Stimulated activated CD8-positive, alpha-beta memory T cell treated with anti-CD3 and anti-CD28 coated beads, Interleukin-15, amount 100 ng/mL, for 24 hours (primary cell): Measurements from ENCODE around the gene EHMT1.
"Not testable (repeated sequence)": the region's sequence is repeated elsewhere in the genome, so short reads cannot be mapped to it uniquely, and the experiment has no call there.

ENCODE experiments used
- DNase-seq: peaks from one replicate; pipeline ENCODE4 v3.0.0-alpha.2; 2020; ENCODE audit warnings: low read depth

EHMT1 gene

GRCh38 chr9:137809726-137810450 is 191.1 kb downstream of the EHMT1 start:
- DNase-seq: not testable (repeated sequence)

- DNase-seq: no peak
These were observed 192.6 kb downstream of the EHMT1 start for GRCh38 chr9:137811283-137811870.

- DNase-seq: no peak
These were observed 193.7 kb downstream of the EHMT1 start for GRCh38 chr9:137812356-137813023.

DNA sequence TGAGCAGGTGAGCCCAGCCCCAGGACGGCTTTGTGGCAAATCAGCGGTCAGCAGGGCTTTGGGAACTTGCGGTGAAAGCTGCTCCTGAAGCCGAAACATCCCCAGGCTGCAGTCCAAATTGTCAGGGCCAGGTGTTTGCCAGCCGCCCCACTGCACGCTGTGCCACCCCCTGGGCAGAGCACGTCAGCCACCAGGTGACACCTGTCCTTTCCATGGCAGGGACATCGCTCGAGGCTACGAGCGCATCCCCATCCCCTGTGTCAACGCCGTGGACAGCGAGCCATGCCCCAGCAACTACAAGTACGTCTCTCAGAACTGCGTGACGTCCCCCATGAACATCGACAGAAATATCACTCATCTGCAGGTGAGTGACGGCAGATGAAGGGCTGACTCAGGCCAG is 194.4 kb downstream of the EHMT1 start:
- no peak for DNase-seq

DNA sequence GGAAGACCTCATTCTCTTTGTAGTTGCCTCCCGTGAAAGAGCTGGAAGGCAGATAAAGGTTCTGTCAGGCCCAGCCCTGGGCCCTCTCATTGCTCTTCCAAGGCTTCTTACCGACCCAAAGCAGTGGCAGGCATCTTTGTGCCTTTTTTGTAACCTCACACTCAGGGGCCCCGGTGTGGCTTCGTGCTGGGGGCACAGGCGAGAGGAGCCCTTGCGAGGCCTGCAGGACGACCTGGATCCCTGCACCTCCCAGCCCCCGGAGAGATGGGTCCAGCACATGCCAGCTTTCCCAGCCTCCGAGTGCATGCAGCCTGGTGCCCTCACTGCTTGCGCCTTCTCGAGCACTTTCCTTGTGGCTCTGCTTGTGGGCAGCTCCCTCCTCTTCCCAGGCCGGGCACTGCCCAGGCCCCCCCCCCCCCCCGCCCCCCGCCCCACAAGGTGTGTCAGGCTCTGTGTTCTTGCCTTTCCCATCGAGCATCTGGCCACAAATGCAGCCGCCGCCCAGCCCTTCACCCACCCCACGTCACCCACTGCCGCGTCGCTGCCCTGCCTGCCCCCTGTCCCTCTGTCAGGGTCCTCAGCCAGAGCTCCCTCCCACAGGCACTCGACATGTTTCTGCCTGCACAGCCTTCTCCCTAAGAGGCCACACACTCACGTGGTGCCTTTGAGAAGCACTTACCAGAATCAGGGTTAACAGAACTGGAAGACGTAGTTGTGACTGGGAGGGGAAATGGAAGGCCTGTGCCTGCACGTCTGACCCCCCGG is 195.0 kb downstream of the EHMT1 start:
- no peak for DNase-seq

GRCh38 chr9:137814436-137814835 is 195.6 kb downstream of the EHMT1 start:
- DNase-seq: no peak

DNA sequence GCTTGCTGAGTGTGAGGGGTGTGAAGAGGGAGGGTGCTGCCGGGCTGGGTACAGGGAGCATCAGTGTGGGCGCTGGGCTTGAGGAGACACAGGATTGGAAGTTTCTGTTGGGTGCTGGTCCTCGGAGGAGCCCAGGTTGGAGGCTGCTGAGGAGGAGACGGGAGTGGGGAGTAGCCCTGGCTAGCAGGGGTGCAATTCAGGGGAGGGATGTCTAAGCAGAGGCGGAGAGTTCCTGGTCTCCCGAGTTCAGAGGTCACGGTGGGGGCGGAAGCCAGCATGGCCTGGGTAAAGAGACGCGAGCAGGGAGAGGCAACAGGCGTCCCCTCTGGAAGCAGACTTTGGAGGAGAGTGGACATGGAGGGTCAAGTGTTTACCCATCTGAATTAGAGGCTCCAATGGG is 196.0 kb downstream of the EHMT1 start:
- no peak for DNase-seq

DNA sequence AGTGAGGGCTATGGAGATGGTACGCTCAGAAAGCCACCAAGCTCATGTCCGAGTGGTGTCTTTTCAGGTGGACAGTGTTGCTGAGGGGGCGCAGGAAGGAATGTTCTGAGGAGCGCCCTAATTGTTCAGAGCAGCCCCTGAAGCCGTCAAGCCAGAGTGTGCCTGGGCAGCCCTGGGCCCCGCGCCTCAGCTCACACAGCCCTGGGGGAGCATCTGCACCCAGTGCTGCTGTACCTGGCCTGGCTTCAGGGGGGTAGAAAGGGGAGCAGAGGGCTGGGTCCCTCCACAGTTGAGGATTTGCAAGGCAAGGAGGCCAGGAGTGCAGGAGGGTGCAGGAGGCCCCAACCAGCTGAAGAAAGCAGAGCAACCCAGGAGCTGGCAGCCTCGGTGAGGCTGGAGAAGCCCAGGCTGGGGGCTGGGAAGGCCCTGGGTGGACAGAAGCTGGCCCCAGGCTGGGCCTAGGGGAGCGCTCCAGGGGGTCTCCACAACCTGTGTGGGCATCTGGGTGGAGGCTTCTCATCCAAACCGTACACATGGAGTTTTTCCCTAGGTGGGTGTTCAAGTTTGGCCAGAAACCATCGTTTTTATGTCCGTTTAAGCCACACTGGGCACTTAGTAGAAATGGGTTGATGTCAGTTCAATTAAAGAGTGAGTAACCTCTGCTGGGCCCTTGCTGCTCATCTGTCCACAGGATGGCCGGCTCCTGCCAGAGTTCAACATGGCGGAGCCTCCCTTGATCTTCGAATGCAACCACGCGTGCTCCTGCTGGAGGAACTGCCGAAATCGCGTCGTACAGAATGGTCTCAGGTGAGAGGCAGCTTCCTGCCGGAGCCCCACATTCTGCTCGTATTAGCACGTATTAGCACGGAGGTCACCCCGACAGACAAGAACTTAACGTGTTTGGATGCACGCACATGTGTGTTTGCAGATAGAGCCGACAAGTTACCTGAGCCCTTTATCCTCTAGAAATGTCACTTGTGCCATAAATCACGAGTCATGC is 196.8 kb downstream of the EHMT1 start:
- DNase-seq: no peak

DNA sequence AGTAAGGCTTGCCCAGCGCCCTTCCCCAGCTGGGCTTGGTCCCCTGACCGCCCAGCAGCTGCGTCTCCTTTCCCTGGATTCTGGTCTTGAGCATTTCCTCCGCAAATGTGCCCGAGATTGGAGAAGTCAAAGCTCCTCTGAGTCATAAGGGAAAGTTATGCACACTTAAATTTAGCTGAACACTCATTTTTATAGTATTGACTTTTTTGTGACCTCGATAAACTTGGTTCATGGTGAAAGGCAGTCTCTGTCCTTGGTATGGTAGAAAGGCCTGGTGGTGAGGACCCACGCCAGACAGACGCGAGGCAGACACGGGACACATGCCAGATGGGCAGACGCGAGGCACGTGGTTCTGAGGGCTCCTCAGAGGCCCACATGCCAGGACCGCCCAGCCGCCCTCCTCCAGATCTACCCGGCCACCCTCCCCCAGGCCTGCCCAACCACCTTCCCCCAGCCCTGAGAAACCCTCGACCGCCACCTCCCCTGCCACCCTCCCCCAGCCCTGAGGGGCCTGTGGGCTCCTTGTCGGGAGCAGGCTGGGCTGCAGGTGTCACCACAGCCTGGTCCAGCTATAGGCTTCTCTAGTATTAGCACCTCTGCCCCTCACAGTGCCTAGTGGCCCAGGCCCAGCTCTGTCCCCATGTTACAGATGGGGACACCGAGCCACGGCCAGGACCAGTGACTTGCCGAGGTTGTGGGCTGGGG is 197.9 kb downstream of the EHMT1 start:
- DNase-seq: no peak

- DNase-seq: no peak
These were observed 198.7 kb downstream of the EHMT1 start for GRCh38 chr9:137817236-137818200.

DNA sequence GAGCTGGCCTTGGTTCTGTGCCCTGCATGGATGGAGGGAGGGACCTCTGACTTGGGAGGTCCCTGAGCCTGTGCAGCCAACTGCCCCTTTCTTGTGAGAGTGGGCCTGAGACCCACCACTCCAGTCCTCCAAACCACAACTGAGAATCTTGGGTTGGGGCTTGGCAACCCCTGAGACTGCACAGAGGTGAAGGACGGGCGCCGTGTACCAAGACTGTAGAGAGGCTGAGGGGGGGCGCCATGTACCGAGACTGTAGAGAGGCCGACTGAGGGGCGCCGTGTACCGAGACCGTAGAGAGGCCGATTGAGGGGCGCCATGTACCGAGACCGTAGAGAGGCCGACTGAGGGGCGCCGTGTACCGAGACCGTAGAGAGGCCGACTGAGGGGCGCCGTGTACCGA is 199.5 kb downstream of the EHMT1 start:
- no peak for DNase-seq

DNA sequence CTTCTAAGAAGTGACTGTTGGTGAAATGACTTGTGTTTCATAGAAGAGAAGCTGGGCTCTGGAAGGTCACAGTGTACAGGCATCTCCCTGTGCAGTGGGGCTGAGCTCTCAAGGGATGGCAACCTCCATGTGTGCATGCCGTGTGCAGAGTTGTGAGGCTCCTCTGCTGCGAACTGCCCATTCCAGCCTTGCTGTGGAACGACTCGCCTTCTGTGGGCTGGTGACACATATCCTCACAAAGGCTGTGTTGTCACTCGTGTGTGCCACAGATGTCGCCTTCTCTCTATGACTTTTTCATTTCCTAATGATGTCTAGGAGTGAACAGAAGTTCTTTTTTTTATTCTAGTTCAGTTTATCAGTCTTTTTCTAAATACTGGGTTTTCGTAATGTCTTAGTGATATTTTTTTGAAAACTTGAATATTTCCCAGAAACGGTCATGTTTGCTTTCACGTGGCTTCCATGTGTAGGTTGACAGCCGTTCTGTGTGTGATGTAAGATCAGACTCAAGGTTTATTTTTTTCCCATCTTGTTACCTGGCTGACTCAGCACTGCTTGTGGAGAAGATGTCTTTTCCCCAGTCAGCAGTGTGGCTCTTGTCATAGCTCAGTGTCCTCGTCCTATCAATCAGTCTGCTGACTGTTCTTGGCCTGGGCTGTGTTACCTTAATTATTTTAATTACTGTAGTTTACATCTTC is 201.5 kb downstream of the EHMT1 start:
- no peak for DNase-seq

- no peak for DNase-seq
These were observed 205.4 kb downstream of the EHMT1 start for GRCh38 chr9:137823986-137824771.

GRCh38 chr9:137825324-137825989 is 206.7 kb downstream of the EHMT1 start:
- DNase-seq: no peak

- no peak for DNase-seq
These were observed 209.2 kb downstream of the EHMT1 start for GRCh38 chr9:137827908-137828526.

DNA sequence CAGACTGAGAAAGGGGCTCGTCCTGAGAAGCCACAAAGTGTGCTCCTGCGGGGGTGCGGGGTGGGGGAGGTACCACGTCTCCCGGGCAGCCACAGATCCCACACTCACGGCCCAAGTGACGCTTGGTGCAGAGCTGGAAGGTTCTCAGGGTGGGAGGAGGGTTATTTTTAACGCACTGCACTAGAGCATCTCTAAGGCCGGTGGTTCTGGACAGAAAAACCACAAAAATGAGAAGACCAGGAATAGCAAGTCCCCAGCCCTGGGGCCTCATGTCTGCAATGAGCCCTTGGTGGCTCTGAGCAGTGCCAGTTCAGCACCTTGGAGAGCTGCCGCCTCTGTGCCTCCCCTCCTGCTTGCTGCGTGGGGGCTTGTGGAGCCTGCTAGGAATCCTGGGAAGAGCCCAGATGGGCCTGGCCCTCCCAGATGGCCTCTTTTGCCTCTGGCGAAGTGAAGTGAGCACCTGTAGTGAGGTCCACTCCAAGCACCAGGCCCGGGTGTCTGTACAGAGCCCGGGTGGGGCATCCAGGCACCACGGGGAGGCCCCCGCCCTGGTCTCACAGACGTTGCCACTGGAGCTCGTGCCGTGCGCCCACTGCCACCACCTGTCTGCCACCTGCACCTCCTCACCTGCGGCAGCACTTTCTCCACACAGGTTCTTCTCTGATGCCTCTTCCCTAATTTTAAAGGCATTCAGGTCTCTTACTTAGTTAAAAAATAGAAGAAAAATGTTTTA is 209.9 kb downstream of the EHMT1 start:
- no peak for DNase-seq
